HG02798 (cell line): ENCODE data around the gene RPS2.
A peak's percentile ranks its signal among the peaks of the same experiment; 100 is the strongest.

Experiments used
- ATAC-seq: cut with Tn5 transposase; IDR thresholded peaks from one replicate; pipeline ENCODE4 v1.9.1; 2021; ENCODE audit warnings: mild to moderate bottlenecking; ENCODE audit not compliant: unreplicated experiment, poor library complexity

RPS2 gene

DNA sequence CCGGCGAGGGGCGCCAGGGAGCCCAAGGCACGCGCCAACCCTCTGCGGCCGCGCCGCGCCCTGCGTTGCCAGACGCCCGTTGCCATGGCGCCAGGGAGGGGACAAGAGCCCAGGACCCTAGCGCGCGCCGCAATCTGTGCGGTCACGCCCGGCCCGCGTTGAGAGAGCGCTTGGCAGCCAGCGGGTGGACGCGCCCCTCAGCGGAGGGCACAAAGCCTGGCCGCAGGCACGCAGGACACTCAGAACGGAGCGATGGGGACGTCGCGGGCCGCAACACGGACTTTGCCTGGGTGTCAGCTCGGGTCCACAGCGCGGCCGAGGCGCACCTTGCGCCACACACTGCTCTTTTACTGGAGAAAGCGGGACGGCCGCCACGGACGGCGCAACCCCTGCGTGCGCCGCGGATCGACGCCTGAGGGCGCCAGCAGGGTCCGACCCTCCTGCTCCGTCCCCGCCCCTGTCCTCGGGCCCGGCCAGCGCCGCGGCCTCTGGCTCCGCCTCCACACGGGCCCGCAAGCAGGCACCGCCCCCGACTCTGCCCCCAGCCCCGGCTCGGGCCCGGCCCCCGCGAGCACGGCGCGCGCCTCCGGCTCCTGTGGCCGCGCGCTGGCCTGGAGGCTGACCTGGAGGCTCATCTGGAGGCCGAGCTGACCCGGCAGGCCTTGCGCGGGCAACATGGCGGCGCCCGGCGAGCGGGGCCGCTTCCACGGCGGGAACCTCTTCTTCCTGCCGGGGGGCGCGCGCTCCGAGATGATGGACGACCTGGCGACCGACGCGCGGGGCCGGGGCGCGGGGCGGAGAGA, 19.1 kb upstream of the RPS2 start, which contains the start of gene GFER:
TSS of gene GFER (plus strand) at position 650 of the 803 bp plus-strand sequence. CDS start at position 676, 26 bp downstream.
- ATAC-seq: peak; percentile 91

GRCh38 chr16:1982991-1983543, 18.4 kb upstream of the RPS2 start:
- no peak for ATAC-seq

DNA sequence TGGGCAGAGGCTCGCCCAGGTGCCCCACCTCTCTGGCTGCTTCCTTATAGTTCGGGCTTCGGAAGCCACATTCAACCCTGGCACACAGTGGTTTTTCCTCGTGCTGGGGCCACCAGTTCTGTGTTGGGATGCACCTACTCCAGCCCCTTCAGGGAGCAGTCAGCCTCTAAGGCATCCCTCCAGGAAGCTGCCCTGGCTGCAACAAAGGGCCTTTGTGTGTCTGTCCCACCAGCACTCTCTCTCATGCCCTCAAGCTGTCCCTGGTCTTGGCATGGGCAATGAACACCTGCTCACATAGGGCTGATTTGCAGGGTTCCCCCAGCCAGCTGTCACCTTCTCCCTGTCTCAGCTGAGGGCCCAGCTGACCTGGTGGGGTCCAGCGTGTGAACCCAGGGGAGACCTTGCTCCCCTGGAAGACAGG, 17.4 kb upstream of the RPS2 start:
- no peak for ATAC-seq

DNA sequence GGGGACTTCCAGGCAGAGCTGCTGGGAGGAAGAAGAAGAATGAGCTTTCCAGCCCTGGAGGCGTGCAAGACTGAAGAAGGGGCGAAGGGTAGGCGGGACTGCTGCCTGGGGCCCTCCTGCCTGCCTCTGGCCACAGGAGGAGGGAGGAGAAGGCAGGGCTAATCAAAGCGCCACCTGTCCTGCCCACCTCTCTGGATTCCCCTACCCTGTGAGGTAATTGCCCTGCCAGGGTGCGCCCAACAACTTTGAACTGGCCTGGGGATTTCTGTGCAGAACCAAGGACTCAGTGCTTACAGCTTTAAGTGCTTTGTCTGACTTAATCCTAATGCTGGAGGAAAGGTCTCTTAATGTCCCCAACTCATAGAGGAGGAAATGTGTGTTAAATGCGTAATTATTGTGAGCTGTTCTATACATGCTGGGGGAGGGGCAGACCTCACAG, 16.8 kb upstream of the RPS2 start, which contains the start of gene NOXO1:
TSS of gene NOXO1 (minus strand) at position 72 of the 439 bp plus-strand sequence. CDS start 290 bp downstream, outside the sequence.
- ATAC-seq: no peak

DNA sequence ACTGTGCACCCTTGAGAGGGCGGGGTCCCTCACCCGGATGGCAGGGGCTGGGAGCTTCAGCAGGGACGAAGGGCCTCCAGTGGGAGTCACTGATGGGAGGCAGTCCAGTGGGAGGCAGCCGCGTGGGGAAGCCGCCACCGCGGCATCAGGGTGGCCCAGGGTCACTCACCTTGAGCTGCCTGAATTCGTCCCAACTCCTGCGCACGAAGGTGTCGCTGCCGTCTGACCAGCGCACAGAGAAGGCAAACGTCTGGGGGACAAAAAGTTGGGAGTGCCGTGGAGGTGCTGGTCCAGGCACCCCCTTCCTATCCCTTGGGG, 16.1 kb upstream of the RPS2 start:
- ATAC-seq: no peak

DNA sequence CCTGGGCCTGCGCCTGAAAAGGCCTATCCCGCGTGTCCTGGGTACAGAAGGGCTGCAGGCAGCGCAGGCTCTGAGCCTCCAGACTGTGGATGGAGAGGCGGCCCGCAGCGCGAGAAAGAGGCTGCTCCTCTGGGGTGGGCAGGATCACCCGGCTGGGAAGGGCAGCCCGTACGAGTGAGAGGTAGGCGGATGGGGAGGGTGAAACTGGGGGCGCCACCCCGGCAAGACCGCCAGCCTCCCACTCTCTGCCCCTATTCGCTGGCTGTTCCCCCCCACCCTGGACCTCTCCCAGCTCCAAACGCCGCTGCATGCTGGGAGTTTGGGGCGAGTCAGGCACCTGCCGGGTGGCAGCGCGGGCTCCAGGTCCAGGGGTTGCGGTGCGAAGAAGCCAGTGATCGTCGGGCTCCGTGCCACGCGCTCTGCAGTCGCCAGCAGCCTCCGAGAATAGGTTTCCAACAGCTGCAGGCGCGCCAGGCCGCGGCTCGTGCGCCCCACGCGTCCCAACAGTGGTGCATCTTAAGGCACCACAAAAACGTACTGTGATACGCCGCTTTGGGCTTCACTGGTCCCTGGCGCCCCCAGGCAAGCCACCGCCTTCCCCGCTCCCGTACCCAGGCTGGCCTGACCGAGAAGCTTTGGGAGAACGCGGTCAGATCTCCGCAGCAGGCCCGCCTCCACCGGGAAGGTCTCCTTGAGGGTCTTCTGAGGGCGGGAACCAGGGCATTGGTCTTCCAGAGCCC, 15.6 kb upstream of the RPS2 start:
- no peak for ATAC-seq

DNA sequence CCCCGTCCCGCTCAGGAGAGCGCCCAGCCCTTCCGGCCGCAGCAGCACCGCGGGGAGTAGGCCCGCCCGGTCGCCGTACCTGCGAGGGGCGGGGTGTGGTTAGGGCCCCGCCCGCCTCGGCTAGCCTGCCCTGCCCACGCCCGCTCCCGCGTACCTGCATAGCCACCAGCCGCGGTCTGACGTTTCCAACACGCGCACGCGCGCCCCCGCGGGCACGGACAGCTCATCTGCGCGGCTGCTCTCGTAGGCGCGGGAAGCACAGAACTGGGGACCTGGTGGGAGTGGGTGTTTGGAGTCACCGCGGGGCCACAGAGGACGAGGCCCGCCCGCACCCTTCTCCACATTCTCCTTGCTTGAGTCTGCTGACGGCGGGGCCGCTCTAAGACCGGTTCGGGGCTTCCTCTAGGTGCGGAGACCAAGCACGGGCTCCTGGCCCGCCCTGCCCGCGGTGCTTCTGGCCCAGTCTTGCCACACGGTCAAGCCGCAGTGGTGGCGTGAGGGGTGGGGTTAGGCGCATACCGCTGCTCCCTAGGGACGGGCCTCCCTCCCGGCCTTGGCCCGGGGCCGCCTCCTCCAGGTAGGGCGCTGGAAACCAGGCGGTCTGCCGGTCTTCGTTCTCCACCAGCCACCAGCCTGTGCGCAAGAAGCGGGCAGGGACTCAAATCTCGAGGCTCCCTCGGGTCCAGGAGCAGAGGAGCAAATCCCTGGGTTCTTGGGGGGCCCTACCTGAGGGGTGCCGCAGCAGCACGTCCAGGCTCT, 14.8 kb upstream of the RPS2 start:
- no peak for ATAC-seq

DNA sequence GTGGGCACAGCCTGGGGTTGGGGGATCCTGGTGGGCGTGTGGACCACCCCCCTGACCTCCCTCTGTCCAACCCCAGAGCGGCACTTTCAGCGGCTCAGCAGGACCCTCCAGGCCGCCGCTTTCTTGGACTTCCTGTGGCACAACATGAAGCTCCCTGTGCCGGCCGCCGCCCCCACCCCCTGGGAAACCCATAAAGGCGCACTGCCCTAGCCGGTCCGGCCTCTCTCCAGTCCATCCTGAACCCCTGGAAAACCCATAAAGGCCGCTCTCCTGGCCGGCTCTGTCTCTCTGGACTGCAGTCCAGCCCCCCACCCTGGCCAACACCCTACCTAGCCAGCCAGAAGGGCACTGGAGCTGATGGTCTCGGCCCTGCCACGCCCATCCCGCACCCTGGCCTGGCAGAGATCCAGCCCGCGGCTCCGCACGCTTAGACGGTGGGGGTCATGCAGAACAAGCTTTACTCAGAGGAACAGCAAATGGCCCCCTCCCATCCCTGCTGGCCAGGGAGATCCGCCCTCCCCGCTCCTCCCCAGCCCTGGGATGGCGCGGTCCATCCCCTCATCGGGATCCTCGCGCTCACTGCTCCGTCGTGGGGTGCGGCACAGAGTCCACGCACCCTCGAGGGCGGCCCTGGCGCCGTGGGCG, 14.0 kb upstream of the RPS2 start:
- ATAC-seq: no peak

DNA sequence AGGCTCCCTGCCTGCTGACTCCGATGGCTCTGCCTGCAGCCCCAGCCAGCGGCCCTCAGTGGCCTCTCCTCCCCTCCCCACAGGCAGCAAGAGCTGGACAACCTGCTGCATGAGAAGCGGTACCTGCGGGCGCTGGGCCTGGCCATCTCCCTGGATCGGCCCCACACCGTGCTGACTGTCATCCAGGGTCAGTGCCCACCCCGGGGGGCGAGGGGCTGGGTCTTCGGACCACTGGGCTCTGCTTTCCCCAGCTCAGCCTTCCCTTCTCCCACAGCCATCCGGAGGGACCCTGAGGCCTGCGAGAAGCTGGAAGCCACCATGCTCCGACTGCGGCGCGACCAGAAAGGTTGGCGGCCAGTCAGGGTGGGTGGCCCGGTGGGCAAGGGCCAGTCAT, 13.2 kb upstream of the RPS2 start:
- no peak for ATAC-seq

DNA sequence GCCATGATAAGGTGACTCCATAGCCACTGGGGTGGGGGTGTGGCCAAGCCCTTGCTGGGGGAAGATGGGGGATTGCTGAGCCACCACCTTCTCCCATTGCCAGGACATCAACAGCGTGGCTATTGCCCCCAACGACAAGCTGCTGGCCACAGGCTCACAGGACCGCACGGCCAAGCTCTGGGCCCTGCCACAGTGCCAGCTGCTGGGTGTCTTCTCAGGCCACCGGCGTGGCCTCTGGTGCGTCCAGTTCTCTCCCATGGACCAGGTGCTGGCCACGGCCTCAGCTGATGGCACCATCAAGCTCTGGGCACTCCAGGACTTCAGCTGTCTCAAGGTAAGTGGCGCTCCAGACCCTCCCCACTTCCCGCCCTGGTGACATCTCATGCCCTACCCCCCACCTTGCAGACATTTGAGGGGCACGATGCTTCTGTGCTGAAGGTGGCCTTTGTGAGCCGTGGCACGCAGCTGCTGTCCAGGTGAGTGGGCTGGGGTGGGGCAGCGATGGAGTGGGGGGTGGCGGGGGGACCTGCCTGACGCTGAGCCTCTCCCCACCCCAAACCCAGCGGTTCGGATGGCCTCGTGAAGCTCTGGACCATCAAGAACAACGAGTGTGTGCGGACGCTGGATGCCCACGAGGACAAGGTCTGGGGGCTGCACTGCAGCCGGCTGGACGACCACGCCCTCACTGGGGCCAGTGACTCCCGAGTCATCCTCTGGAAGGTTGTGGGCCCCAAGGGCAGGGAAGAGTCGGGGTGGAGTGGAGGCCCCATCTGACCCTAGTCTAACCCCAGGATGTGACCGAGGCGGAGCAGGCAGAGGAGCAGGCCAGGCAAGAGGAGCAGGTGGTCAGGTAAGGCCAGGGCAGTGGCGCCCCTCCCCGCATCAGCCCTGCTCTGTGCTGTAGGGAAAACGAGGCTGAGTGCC, 12.6 kb upstream of the RPS2 start:
- no peak for ATAC-seq

GRCh38 chr16:1976216-1976520, 11.5 kb upstream of the RPS2 start:
- ATAC-seq: no peak

GRCh38 chr16:1975432-1976215, 11.0 kb upstream of the RPS2 start:
- ATAC-seq: no peak

GRCh38 chr16:1974157-1975070, 9.8 kb upstream of the RPS2 start:
- ATAC-seq: no peak

- no peak for ATAC-seq
Observed at GRCh38 chr16:1973461-1974156, 9.0 kb upstream of the RPS2 start.

- ATAC-seq: no peak
Observed at GRCh38 chr16:1972490-1972877, 7.9 kb upstream of the RPS2 start.

DNA sequence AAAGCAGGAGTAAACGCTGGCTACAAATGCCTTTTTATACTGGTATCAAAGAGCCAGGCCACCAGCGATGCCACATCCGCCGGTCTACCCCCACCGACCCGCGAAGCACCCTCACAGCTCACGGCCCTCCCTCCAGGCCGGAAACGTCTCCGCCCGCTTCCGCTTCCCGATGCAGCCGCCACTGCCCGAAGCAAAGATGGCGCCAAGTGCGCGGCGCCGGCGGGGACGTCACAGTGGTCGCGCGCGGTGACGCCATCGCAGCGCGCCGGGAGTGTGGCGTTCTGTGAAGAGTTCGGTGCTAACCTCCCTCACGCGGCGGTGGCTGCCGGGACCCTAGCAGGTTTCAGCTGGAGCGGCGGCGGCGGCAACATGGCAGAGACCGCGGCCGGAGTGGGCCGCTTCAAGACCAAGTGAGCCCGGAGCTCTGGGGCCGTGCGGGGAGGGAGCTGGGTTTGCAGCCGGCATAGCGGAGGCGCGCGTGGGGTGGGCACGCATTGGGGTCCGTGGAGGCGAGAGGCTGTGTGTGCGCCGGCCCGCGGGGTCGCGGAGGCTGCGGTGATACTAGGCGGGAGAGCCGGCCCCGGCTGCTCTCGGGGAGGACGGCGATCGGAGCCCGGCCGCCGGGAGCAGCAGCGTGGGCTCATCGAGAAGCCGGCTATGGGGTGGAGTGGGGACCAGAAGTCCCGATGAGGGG, 7.3 kb upstream of the RPS2 start, which contains the start of gene TBL3:
TSS of gene TBL3 (plus strand) at position 258 of the 694 bp plus-strand sequence. CDS start at position 370, 112 bp downstream.
- ATAC-seq: peak; percentile 91
